Endodermal cell (in vitro differentiated cells): ENCODE results near the gene PRRX1. TPM values are rescaled to one million over a fixed set of nuclear protein-coding genes. Genes with fewer than 3 reads are reported as not detected.

ENCODE experiments used
- DNase-seq: peaks from one replicate; pipeline ENCODE4 v3.0.0-alpha.2; 2017
- H3K27ac ChIP-seq: 2 replicates; pipeline ENCODE4 v1.5.1; 2013; ENCODE audit warnings: mild to moderate bottlenecking, low read depth, low read length, moderate library complexity
- H3K27me3 ChIP-seq: 2 replicates; pipeline ENCODE4 v1.6.1; 2013; ENCODE audit warnings: mild to moderate bottlenecking, low read length, moderate library complexity; ENCODE audit not compliant: insufficient read depth, control insufficient read depth, poor library complexity, severe bottlenecking
- H3K36me3 ChIP-seq: 2 replicates; pipeline ENCODE4 v1.7.0; 2013; ENCODE audit warnings: mild to moderate bottlenecking, low read length, moderate library complexity; ENCODE audit not compliant: control insufficient read depth, insufficient read depth
- H3K4me1 ChIP-seq: one replicate; pipeline ENCODE4 v1.7.0; 2013; ENCODE audit warnings: low read length; ENCODE audit not compliant: control insufficient read depth, insufficient read depth
- H3K4me3 ChIP-seq: 2 replicates; pipeline ENCODE4 v1.5.1; 2013; ENCODE audit warnings: mild to moderate bottlenecking, low read length, moderate library complexity
- H3K9ac ChIP-seq: 2 replicates; pipeline ENCODE4 v1.6.1; 2013; ENCODE audit warnings: mild to moderate bottlenecking, low read length, moderate library complexity; ENCODE audit not compliant: poor library complexity, severe bottlenecking; ENCODE audit errors: extremely low read depth
- H3K9me3 ChIP-seq: 2 replicates; pipeline ENCODE4 v1.6.1; 2013; ENCODE audit warnings: mild to moderate bottlenecking, low read length, moderate library complexity; ENCODE audit not compliant: control insufficient read depth
- H3K27ac Mint-ChIP-seq: 2 replicates; pipeline ENCODE4 v1.8.0; 2020; ENCODE audit warnings: mixed read lengths
- H3K27me3 Mint-ChIP-seq: 2 replicates; pipeline ENCODE4 v1.8.0; 2021; ENCODE audit warnings: mild to moderate bottlenecking, mixed read lengths; ENCODE audit not compliant: insufficient read depth
- H3K36me3 Mint-ChIP-seq: 2 replicates; pipeline ENCODE4 v1.8.0; 2020; ENCODE audit warnings: low read depth, mixed read lengths
- H3K4me1 Mint-ChIP-seq: 2 replicates; pipeline ENCODE4 v1.8.0; 2020; ENCODE audit warnings: mixed read lengths
- H3K4me3 Mint-ChIP-seq: 2 replicates; pipeline ENCODE4 v1.8.0; 2020; ENCODE audit warnings: mild to moderate bottlenecking, moderate library complexity, mixed read lengths
- H3K9me3 Mint-ChIP-seq: 2 replicates; pipeline ENCODE4 v1.8.0; 2020; ENCODE audit warnings: mild to moderate bottlenecking, mixed read lengths
- CTCF ChIP-seq: fragments of 200-600 bp; sonication (generic); conservative IDR thresholded peaks from 2 replicates; pipeline ENCODE4 v1.5.0; 2021; ENCODE audit warnings: antibody characterized with exemption, mild to moderate bottlenecking
- WGBS, 2 experiments: methylation state at CpG; one replicate each; pipeline versions ENCODE4 v1.1.5 to v1.1.7; 2013; ENCODE audit warnings: missing lambda C conversion rate in 2 of 2, mixed read lengths in 1 of 2; ENCODE audit not compliant: insufficient coverage in 1 of 2, insufficient read length in 1 of 2; 5-methylcytosine and 5-hydroxymethylcytosine counted together
- total RNA-seq, 2 donors: library from RNA; stranded (reverse); fragmentation: NEBNext Ultra II Directional in 1 of 2; extraction: Animal tissue kit (Norgen Biotek cat#: 25700) in 1 of 2; gene quantifications; 2 replicates in 1 of 2; 3 replicates in 1 of 2; pipeline ENCODE4 v1.2.1, GENCODE V29; 2021

PRRX1 gene
- total RNA-seq, 2 donors from 2014 or later: not detected

DNA sequence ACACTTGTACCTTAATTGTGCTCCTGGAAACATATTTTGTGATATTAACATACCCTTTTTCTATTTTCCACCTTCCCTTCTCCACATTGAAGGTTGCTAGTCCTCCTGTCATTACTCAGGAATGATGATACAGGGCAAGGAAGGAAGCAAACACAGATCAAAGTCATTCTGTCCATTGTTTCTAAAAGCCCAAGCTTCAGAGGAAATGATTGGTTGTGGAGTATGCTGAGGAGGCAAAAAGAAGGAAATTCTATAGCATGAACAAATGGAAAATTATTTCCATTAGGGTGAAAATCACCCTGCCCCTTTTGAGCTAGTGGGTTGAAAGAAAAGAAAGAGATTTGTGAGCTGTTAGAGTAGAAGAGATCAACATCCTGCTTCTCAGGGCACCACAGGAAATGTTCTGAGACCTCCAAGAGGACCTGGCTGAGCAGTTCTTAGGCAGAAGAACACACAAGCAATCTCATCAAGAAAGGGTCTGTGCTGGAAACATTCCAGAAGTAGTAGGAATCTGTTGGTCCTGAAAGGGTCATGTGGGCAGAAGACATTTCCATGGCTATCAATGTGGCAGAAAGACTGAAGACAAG is 29.0 kb upstream of the PRRX1 start:
- H3K27ac Mint-ChIP-seq: no peak overlapping the region
- H3K4me3 Mint-ChIP-seq: no peak overlapping the region
- no peaks in the 10 kb centered on the region for H3K36me3 ChIP-seq
- H3K9me3 Mint-ChIP-seq: peaks cover 5% of the 10 kb centered on the region
- H3K4me3 ChIP-seq: no peak overlapping the region
- H3K27me3 ChIP-seq: no peaks in the 10 kb centered on the region
- no peaks in the 10 kb centered on the region for H3K36me3 Mint-ChIP-seq
- no peaks in the 10 kb centered on the region for H3K4me1 Mint-ChIP-seq
- peaks cover 2% of the 10 kb centered on the region for H3K27me3 Mint-ChIP-seq
- no peak for DNase-seq
- no peaks in the 10 kb centered on the region for H3K9me3 ChIP-seq
- no peaks in the 10 kb centered on the region for H3K4me1 ChIP-seq
- TF ChIP-seq CTCF: no peak
- no peak overlapping the region for H3K27ac ChIP-seq
- H3K9ac ChIP-seq: no peak overlapping the region

- H3K9me3 ChIP-seq: no peaks in the 10 kb centered on the region
- no peak overlapping the region for H3K27ac ChIP-seq
- H3K4me1 Mint-ChIP-seq: peaks cover 1% of the 10 kb centered on the region
- no peak overlapping the region for H3K4me3 Mint-ChIP-seq
- no peaks in the 10 kb centered on the region for H3K36me3 ChIP-seq
- H3K36me3 Mint-ChIP-seq: no peaks in the 10 kb centered on the region
- no peaks in the 10 kb centered on the region for H3K27me3 ChIP-seq
- no peak overlapping the region for H3K4me3 ChIP-seq
- H3K9ac ChIP-seq: no peak overlapping the region
- DNase-seq: no peak
- TF ChIP-seq CTCF: no peak
- H3K9me3 Mint-ChIP-seq: peaks cover 5% of the 10 kb centered on the region
- H3K27me3 Mint-ChIP-seq: no peaks in the 10 kb centered on the region
- no peak overlapping the region for H3K27ac Mint-ChIP-seq
- no peaks in the 10 kb centered on the region for H3K4me1 ChIP-seq
Observed at GRCh38 chr1:170640581-170640980, 23.4 kb upstream of the PRRX1 start.

DNA sequence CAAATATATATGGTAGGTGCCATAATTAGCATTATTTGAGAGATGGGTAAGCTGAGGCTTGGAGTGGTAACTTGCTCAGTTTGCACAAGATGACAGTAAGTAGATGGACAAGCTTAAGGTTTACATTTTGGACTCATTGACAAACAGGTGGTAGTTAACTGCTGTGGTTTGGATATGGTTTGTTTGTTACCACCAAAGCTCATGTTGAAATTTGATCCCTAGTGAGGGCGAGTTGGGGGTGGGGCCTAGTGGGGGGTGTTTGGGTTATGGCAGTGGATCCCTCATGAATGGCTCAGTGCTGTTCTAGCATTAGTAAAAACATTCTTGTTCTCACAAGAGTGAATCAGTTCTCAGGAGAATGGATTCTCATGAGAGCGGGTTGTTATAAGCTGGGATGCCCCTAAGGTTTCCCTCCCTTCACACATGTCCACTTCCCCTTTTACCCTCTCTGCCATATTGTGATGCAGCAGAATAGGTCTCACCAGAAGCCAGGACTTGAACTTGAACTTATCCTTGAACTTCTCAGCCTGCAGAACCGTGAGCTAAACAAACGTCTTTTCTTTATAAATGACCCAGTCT is 6.6 kb upstream of the PRRX1 start:
- Mint-ChIP-seq H3K9me3 (no peaks in the 10 kb centered on the region), H3K4me3 (no peak overlapping the region), H3K36me3 (no peaks in the 10 kb centered on the region), H3K4me1 (peaks cover 20% of the 10 kb centered on the region), H3K27ac (no peak overlapping the region), H3K27me3 (peaks cover 60% of the 10 kb centered on the region)
- peak; percentile 62 for DNase-seq
- Histone ChIP-seq H3K9me3 (no peaks in the 10 kb centered on the region), H3K4me3 (no peak overlapping the region), H3K9ac (no peak overlapping the region), H3K36me3 (no peaks in the 10 kb centered on the region), H3K27ac (no peak overlapping the region), H3K27me3 (peaks cover 50% of the 10 kb centered on the region), H3K4me1 (peaks cover 8% of the 10 kb centered on the region)
- no peak for TF ChIP-seq CTCF
- 63 to 76% methylated on average over 2 to 4 of the region's 4 CpGs for WGBS, 2 experiments
